K562 (cell line): Measurements from ENCODE around the gene USH1G. TPM values are rescaled to one million over a fixed set of nuclear protein-coding genes. Genes with fewer than 3 reads are reported as not detected.
A peak's percentile ranks its signal among the peaks of the same experiment; 100 is the strongest.

Experiments used
- EP400 ChIP-seq: fragments of 450-650 bp; IDR thresholded peaks from 2 replicates; pipeline ENCODE4 v1.6.1; 2017; ENCODE audit warnings: antibody characterized with exemption, mild to moderate bottlenecking, moderate library complexity
- FOSL1 ChIP-seq: fragments of 200-800 bp; sonication (Bioruptor generic); conservative IDR thresholded peaks from 2 replicates; pipeline ENCODE4 v1.6.1; 2016; ENCODE audit warnings: missing genetic modification characterization, missing compliant biosample characterization
- HOXB6 ChIP-seq: fragments of 250-450 bp; sonication (Bioruptor Pico); IDR thresholded peaks from 2 replicates; pipeline ENCODE4 v1.5.1; 2022; ENCODE audit warnings: mild to moderate bottlenecking, borderline replicate concordance
- JUND ChIP-seq, 2 experiments: IDR thresholded peaks; 2 replicates in 1 of 2; 3 replicates in 1 of 2; pipeline ENCODE4 v1.6.1; 2011; ENCODE audit warnings: borderline replicate concordance in 2 of 2, low read depth in 2 of 2, low read length in 2 of 2, improper control_type of control experiment in 1 of 2, missing biosample characterization in 1 of 2, missing genetic modification characterization in 1 of 2, missing genetic modification reagents in 1 of 2
- MAX ChIP-seq: sonication (generic); formaldehyde crosslinking; IDR thresholded peaks from 2 replicates; pipeline ENCODE4 v1.9.0; 2022; ENCODE audit warnings: mild to moderate bottlenecking, missing genetic modification reagents
- NBN ChIP-seq: fragments of 450-650 bp; IDR thresholded peaks from 2 replicates; pipeline ENCODE4 v1.6.1; 2016; ENCODE audit warnings: low read depth, mild to moderate bottlenecking
- NCOA2 ChIP-seq, 2 experiments: fragments of 450-650 bp; IDR thresholded peaks; 2 replicates each; pipeline ENCODE4 v1.6.1; 2018; ENCODE audit warnings: mild to moderate bottlenecking in 2 of 2, moderate library complexity in 1 of 2; ENCODE audit not compliant: partially characterized antibody in 2 of 2
- NFXL1 ChIP-seq: fragments of 450-650 bp; formaldehyde crosslinking; IDR thresholded peaks from 2 replicates; pipeline ENCODE4 v1.4.0; 2021; ENCODE audit warnings: mild to moderate bottlenecking
- POLR2AphosphoS2 ChIP-seq: IDR thresholded peaks from 2 replicates; pipeline ENCODE4 v1.6.1; 2012; ENCODE audit warnings: low read length, improper control_type of control experiment
- POLR2H ChIP-seq: IDR thresholded peaks from 2 replicates; pipeline ENCODE4 v1.6.1; 2016; ENCODE audit warnings: missing genetic modification characterization, low read depth, mild to moderate bottlenecking, control low read depth, missing compliant biosample characterization, moderate library complexity
- SMAD1 ChIP-seq: fragments of 150-350 bp; IDR thresholded peaks from 2 replicates; pipeline ENCODE4 v1.6.1; 2014; ENCODE audit warnings: low read length, low read depth; ENCODE audit not compliant: partially characterized antibody
- polyA plus RNA-seq, 8 experiments: library from polyadenylated mRNA; depleted of rRNA in 4 of 8; stranded (reverse) in 5 of 8; unstranded in 3 of 8; fragments of >200 nt; fragmentation: Nextera tagmentation in 2 of 8; fragmentation: Illumina TruSeq in 1 of 8; extraction: Ambion mirVana in 2 of 8; extraction: Trizol in 1 of 8; gene quantifications; 2 replicates each; pipeline versions ENCODE4 v1.2.1 to v1.2.3, GENCODE V29; 2011 to 2014; ENCODE audit warnings: inconsistent platforms in 1 of 8, missing spikeins in 1 of 8
- total RNA-seq, 7 experiments: library from RNA; depleted of rRNA in 6 of 7; stranded (reverse); fragments of >200 nt in 6 of 7; fragmentation: Illumina TruSeq in 2 of 7; extraction: Trizol in 2 of 7; gene quantifications; 2 replicates each; pipeline versions ENCODE4 v1.2.1 to v1.2.3, GENCODE V29; 2011 to 2021; ENCODE audit warnings: low replicate concordance in 1 of 7
- TF ChIP-seq, protein P1 (sequence below): fragments of 450-650 bp; IDR thresholded peaks from 2 replicates; pipeline ENCODE4 v1.6.1; 2016; ENCODE audit warnings: borderline replicate concordance

USH1G gene
- total and polyA plus RNA-seq, 9 of the 15 experiments (the other 6 are each of a cell fraction or from before 2014, with no cell fraction given): 0.22 to 1.00 (median 0.64) TPM; not detected in 2

- TF ChIP-seq, protein P1, sequence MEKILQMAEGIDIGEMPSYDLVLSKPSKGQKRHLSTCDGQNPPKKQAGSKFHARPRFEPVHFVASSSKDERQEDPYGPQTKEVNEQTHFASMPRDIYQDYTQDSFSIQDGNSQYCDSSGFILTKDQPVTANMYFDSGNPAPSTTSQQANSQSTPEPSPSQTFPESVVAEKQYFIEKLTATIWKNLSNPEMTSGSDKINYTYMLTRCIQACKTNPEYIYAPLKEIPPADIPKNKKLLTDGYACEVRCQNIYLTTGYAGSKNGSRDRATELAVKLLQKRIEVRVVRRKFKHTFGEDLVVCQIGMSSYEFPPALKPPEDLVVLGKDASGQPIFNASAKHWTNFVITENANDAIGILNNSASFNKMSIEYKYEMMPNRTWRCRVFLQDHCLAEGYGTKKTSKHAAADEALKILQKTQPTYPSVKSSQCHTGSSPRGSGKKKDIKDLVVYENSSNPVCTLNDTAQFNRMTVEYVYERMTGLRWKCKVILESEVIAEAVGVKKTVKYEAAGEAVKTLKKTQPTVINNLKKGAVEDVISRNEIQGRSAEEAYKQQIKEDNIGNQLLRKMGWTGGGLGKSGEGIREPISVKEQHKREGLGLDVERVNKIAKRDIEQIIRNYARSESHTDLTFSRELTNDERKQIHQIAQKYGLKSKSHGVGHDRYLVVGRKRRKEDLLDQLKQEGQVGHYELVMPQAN: peak; percentile 62; the same call in 1 of the 2 replicates
- no peak for TF ChIP-seq POLR2AphosphoS2
- peak; percentile 50; the same call in 1 of the 2 replicates for TF ChIP-seq NBN
- TF ChIP-seq HOXB6 (CRISPR knock-in tag): 0 out of 2 replicates have a peak, but pooled peaks have one; percentile 42
- no peak; the same call in none of the 2 replicates for TF ChIP-seq FOSL1 (tag)
- peak; percentile 63 for TF ChIP-seq JUND (IDR thresholded peaks at IDR 0.05; ENCODE audit: borderline replicate concordance, low read depth, low read length)
- no peak; the same call in 2 of the 3 replicates for TF ChIP-seq JUND (tag; IDR thresholded peaks at IDR 0.05; ENCODE audit: borderline replicate concordance, low read depth, low read length)
- peak; percentile 52 for TF ChIP-seq MAX (CRISPR knock-in tag)
- TF ChIP-seq POLR2H: peak; percentile 95
- TF ChIP-seq SMAD1: peak; percentile 88
- no peak for TF ChIP-seq NCOA2 (IDR thresholded peaks at IDR 0.05; ENCODE audit: partially characterized antibody in 2 of 2)
- no peak for TF ChIP-seq NFXL1 (CRISPR knock-in tag)
- peak; percentile 92 for TF ChIP-seq EP400
These were observed 49.8 kb downstream of the USH1G start (continued) for GRCh38 chr17:74873037-74873873.
